Stimulated activated naive CD4-positive, alpha-beta T cell treated with Interleukin-2 at 50 U/mL for 16 hours (primary cell): ENCODE measurements around the gene SLC25A24.
"Not testable (repeated sequence)": the region's sequence is repeated elsewhere in the genome, so short reads cannot be mapped to it uniquely, and the experiment has no call there.

ENCODE experiments used
- DNase-seq: peaks from one replicate; lab custom pipeline; 2025; lab: John Stamatoyannopoulos, UW

SLC25A24 gene

DNA sequence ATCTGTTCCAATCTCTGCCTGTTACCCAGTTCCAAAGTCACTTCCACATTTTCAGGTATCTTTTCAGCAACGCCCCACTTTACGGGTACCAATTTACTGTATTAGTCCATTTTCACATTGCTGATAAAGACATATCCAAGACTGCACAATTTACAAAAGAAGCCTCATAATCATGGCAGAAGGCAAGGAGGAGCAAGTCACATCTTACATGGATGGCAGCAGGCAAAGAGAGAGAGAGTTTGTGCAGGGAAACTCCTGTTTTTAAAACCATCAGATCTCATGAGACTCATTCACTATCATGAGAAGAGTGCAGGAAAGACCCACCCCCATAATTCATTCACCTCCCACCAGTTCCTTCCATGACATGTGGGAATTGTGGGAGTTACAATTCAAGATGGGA is 67.0 kb downstream of the SLC25A24 start:
- DNase-seq = not testable (repeated sequence)

DNA sequence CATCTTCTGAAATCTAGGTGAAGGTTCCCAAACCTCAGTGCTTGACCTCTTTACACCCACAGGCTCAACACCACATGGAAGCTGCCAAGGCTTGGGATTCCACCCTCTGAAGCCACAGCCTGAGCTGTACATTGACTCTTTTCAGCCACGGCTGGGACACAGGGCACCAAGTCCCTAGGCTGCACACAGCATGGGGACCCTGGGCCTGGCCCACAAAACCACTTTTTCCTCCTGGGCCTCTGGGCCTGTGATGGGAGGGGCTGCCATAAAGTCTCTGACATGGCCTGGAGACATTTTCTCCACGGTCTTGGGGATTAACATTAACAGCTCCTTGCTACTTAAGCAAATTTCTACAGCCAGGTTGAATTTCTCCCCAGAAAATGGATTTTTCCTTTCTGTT is 67.8 kb downstream of the SLC25A24 start:
- DNase-seq = not testable (repeated sequence)

DNA sequence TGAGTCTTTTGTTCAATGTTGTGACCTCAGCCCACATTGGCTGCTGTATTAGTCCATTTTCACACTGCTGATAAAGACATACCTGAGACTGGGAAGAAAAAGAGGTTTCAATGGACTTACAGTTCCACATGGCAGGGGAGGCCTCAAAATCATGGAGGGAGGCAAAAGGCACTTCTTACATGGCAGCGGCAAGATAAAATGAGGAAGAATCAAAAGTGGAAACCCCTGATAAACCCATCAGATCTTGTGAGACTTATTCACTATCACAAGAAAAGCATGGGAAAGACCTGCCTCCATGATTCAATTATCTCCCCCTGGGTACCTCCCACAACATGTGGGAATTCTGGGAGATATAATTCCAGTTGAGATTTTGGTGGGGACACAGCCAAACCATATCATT is 68.9 kb downstream of the SLC25A24 start:
- DNase-seq = not testable (repeated sequence)

DNA sequence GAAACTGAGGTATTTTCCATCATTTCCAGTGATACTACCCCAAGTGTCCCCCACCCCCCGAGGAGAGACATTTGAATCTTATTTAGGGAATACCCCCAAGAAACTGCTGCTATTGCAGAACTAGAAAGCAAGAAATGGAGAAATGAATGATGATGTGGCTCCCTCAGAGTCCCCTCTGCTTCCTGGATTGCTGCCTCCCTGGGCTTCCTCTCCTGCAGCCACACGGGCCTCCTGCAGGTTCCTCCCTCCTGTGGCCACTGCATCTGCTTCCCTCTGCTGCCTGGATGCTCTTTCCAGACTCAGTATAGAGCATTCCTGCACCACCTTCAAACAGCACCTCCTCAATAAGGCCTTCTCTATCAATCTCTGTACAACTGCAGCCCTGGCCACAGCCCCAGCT is 69.3 kb downstream of the SLC25A24 start:
- DNase-seq = no peak

DNA sequence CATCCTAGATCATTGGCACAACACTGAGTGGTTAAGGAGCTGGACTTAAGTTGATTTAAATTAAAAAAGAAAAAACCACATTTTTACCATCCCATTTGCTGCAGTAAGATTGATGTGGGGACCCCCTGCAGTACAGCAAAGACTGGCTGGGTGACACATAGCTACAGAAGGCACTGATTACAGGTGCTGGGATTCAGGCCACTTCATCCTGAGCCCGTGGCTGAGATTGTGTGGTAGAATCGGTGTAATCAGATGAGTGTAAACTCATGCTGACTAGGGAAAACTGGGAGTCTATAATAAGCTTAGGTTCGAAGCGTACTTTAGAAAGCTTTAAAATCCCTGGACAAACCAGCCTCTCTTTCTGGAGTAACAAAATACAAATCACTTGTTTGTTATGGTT is 70.1 kb downstream of the SLC25A24 start:
- DNase-seq = no peak

DNA sequence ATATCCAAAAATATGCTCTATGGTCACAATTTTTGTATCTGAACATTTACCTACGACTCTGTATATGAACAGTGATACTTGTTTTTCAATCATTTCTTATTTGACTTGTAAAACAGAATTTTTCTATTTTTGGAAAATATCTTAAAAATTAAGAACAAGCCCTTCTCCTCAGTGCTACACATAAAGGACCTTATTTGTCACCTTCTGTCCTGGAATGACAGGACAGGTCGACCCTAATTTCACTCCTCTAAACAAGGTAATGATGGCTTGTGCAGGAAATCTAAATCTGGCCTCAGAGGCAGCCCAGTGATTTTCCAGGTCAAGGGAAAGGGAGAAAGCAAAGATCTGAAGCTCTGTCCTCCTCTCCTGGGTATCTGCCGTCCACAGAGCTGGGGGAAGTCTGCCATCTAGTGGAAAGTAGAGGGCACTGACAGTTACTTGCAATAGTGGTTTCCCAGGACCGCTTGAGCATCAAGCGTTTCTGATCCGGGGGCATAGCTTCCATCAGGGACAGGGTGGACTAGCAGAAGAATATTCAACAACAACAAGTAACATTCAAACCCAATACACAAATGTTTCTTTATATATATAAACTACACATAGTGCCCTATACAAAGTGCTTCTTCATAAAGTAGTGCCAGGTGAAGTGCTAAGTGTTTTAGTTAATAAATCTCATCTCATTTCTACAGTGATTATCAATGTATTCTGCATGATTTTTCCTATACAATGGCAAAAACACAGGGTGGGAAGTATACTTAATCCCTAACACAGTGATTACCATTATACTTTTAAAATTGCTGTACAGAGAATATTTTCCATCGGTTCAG is 74.6 kb downstream of the SLC25A24 start:
- DNase-seq = peak; percentile 48

DNA sequence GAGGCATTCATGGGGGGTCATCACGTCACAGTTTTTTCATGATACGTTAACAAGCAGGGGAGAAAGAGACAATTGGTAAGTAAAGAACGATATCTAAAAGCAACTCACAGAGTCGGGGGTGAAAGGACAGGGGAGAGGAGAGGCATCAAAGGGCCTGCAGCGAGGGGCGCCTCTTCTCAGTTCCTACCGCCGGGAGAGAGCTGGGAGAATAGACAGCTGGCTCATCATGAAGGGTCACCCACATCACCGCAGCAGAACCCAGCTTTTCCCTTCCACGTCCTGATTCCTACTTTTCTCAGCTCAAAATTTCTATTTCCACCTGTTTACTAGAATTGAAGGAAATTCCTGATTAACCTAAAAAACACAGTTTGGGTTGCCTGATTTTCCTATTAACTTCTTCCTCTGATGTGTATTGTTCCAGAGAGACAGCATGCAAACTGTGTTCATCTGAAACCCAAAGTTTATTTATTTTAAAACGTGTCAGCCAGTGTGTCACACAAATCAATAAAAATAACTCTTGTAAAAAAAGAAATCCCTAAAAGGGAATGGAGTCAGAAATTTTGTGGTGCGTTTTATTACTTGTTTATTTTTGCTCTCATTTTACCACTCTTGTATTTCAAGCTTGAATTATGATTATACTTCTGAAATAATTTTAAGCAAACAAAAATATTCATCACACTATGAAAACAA is 75.4 kb downstream of the SLC25A24 start:
- no peak for DNase-seq

DNA sequence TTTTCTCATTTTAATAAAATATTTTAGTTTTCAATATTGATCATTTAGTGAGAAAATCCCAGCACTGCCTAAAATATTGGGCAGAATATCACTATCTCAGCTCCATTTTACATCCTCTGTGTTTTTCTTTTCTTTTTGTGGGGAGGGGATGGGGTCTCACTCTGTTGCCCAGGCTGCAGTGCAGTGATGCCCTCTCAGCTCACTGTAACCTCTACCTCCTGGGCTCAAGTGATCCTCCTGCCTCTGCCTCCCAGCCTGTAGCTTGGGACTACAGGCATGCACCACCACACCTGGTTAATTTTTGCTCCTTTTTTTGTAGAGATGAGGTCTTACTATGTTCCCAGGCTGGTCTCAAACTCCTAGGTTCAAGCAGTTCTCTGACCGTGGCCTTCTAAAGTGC is 76.1 kb downstream of the SLC25A24 start:
- DNase-seq = no peak

DNA sequence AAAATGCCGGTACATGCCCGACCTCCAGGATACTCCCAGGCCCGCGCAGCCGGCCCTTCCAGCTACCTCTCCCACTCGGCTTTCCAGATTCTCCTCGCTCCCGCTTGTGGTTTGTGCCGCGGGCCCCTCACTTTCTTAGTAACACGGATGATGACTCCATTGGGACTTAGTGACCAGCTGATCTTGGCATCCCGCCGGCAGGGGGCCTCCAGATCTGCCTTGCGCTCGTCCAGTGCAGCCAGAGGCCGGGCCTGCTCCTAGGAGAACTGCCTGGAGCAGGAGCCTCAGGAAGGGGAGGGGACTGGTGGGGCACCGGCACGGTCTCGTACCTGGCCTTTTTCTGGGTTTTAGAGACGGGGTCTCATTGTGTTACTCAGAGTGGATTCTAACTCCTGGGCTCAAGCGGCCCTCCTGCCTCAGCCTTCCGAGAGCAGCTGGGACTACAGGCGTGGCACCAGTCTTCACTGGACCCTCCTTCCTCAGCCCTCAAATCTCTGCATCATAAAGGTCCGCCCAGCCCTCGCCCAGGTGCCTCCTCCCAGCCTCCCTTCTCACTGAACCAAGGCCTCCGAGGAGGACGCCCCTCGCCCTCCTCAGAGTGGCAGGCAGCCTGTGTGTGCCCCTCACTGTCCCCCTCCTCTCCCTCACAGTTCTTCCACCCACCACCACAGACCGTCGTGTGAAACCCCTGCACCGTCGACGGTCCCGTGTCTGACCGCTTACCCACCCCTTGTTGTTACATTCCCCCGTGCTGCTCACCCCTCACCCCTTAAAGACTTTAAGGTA is 78.6 kb downstream of the SLC25A24 start:
- no peak for DNase-seq

DNA sequence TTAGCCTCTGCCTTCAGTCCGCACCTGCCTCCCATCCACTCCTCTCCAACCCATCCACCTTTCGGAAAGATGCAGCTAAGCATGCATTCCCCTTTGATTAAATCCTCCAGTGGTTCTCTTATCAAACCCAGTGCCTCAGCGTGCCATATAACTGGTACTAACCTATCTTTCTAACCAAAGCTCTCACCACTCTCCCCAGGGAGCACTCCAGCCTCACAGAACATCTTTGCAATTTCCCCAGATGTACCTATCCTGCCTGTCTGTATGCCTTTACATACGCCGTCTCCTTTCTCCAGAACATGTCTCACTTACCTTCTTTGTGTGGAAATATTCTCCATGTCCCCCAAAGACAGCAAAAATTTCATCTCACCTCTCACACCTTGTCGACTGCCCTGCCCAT is 80.0 kb downstream of the SLC25A24 start:
- DNase-seq = no peak

DNA sequence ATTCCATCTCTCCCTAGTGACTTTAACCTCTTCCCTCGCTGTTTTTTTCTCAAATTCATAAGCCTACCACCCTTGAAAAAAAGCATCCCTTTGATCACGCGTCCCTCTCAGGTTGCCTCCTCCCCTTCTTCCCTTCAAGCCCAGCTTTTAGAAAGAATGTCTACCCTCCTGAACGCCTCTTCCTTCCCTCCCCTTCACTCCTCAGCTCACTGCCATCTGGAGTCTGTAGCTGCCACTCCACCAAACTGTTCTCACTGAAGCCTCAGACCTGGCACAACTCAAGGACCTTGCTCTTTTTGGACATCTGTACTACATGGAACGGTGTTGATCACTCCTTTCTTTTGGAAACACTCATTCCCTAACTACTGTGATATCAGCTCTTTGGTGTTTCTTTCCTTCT is 80.6 kb downstream of the SLC25A24 start:
- DNase-seq = no peak

DNA sequence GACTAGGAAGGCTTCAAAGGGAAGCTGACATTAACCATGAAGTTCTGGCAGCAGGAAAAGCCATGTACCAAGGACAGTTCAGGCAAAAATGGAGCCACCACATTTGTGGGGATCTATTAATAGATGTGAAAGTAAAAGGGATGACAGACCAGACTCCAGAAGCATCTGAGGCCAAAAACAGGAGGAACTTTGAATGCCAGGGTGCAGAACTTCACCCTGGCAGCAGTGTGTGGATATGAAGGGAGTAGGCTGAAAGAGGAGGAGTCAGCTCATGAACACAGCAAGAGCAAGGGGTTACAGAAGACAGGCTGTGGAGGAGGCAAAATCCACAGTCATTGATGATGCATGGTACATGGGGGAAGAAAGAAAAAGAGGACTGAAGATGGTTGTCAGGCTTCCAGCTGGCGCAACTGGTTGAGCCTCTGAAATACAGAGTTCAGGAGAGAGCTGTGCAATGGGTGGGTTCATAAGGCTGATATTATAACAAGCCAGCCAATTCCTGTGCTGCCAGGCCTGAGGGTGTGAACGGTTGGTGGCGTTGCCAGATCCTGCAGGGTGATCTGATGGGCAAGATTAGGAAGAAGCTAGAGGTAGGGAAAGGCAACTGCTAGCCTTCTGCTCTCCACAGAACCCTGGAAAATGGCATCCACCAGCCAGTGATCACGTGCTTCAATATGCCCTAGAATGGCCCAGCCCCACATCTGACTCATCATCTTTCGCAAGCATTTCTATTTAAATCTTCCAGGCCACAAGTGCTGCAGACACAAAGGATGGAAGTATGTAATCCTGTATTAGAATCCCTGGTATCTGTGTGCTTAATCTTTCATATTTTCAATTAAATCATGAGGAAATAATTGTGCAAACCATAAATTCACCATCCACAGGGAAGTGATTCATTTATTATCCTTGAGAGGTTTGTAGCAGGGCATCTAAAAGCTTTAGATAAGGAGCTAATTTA is 81.9 kb downstream of the SLC25A24 start:
- no peak for DNase-seq

DNA sequence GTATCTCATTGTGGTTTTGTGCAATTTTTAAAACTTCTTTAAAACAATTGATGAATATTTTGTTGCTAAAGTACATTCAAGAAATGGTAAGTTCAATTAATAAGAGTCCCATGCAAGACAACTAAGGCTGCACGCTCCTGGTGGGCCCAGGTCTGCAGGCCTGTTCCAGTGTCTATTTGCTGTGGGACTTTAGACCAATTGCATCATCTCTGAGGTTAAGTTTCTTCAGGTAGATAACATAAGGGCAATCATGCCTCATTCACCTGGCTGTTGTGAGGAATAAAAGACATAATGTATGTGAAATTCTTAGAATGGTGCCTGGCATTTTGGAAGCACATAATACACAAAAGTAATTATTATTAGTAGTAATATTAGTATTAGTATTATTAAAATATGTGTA is 82.9 kb downstream of the SLC25A24 start:
- no peak for DNase-seq

DNA sequence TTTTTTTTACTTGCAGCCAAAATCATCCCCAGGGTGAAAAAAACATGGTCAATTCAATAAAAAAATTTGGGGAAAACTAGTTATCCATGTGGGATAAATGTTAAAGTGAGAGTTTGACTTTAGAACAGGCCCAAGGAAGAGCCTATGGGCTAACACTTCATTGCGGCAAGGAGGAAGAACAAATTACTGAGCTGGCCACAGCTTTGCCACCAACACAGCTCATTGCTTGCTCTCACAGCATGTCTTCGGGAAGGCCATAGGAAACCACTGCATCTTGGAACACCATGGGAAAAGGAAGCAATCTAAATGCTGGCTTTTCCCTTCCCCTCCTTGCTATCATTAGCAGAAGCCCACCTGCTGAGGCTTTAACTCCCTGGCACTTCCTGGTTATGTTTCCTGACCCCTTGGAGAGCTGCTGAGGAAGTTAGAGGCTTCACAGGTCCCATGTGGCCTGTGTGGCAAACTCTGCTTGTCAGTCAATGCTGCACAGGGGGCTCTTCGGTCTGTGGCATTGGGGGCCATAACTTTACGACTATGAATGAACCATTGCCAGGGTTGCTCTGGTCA is 86.0 kb downstream of the SLC25A24 start:
- no peak for DNase-seq

DNA sequence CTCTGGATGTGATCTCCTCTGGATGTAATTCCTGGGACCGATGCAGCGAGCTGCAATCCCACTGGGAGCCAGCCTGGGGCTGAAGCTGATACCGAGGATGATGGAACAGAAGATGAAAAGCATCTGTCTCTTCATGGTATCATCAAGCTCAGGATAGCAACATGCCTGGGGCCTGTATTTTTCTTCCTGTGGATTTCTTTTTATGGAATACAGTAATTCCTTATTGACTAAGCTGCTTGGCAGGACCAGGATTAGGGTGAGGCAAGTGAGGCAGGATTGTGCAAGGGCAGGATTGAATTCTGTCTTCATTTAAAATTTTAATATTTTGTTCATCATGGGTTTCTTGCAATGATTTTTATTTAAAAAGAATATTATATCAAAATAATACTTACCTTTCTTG is 86.6 kb downstream of the SLC25A24 start:
- no peak for DNase-seq

DNA sequence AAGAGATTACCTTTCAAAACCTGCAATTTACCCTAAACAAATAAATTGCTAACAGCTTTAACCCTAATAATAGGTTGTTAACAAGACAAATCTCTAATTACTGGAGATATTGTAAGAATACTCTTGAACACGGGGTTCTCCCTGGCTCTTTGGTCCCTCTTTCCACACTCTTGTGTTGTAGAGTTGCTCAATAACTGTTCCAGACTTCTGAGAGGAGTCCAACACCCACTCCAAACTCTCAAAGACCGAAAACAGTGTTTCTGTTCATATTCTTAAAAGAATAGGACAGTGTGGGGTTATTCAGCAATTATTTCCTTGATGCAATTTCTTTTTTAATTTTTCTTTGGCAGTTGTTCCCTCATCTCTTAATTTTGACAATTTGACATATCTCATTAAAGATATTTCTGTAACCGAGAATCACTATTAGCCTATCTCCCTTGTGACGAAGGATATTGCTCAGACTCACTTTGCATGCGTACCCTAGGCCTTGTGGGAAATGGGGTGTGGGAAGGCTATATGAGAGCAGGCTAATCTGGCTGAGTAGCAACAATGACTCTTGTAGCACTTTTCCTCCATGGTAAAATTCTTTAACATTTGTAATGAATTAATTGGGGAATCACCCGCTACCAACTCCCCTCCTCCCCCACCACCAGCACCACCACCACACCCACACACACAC is 90.7 kb downstream of the SLC25A24 start:
- DNase-seq = no peak

DNA sequence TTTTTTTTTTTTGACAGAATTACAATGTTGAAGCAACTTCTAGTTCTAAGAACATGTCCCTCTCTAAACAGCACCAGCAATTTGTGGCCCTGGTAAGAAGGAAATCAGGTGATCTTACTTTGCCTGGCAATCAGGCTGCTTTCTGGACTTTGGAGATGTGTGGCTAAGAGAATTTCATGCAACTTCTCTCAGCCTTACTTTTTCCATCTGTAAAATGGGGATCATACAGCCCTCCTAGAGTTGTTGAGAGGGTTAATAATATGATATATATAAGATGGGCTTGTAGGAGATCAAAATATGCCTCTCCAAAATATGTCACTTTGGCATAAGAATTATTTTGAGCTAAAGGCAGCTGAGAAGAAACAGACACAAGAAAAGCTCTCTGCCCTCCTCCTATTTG is 92.0 kb downstream of the SLC25A24 start:
- DNase-seq = no peak

DNA sequence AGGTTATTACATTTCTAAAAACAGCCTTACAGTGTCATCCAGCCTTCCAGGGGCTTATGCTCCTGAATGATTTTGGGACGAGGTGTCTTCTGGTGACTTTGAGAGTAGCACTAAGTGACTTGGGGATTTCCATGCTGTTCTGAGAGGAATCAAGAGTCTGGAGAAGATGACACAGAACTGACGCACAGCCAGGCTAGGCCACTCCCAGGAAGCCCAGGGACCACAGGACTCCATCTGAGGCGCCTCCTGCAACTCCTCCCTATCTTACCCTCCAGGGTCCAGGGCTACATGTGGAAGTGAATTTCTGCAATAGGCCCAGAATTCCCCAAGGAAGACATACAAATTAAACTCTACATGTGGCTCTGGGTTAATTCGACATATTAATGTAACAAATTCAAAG is 92.5 kb downstream of the SLC25A24 start:
- DNase-seq = peak; percentile 30

DNA sequence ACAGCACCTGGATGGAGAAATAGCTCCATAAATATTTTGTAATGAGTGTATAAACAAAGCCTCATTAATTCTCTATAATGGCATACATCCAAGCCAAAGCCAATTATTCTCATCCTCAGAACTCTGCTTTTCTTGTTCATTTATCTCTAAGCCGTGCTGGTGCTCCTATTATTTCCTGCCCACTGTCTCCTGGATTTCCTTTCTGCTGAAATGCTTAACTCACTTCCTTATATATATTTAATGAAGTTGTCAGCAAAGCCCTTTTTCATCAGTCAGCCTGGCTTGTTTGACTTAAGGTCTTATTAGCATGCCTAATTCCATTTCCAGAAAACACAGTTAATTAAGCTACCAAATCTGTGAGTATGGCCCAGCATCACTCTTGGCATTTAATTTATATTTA is 93.4 kb downstream of the SLC25A24 start:
- no peak for DNase-seq

DNA sequence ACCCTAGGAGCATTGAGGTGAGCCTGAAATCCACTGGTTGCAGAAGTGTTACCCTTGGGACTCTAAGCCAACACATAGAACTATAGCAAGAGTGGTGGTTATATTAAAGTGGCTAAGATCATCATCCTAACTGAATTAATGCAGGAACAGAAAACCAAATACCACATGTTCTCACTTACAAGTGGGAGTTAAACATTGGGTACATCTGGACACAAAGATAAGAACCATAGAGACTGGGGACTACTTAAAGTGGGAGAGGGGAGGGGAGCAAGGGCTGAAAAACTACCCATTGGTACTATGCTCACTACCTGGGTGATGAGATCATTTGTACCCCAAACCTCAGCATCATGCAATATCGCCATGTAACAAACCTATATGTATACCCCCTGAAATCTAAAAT is 100.0 kb downstream of the SLC25A24 start:
- no peak for DNase-seq

DNA sequence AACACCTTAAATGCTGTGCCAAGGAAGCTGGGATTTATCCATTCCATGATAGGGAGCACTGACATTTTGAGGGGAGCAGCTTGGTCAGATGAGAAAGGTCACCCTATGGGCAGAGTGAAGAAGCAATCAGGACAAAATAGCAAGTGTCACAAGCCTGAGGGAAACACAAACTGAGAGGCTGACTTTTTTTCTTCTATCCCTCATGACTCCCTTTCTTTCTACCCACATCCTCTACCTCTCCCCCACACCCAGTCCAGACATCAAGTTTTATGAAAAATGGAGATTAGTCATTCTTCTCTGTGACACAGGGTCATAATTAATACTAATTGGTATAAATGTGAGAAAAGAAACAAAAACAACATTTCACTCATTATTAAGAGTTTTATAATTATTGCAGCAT is 103.1 kb downstream of the SLC25A24 start:
- no peak for DNase-seq
